Measurements from ENCODE around the gene GPRC5C. TPM values are rescaled to one million over a fixed set of nuclear protein-coding genes. Genes with fewer than 3 reads are reported as not detected.

Gene GPRC5C
- total RNA-seq, 4 donors from 2014 or later = 11.5 to 29.0 (median 16.0) TPM

GRCh38 chr17:74467221-74467951 lies 35.5 kb downstream of the GPRC5C start:
- no peak for DNase-seq (ENCODE audit: low spot score)

GRCh38 chr17:74471341-74471740 lies 39.5 kb downstream of the GPRC5C start:
- DNase-seq (ENCODE audit: low spot score) (no peak), ATAC-seq (ENCODE audit: low FRiP score) (no peak)
- TF ChIP-seq CTCF (IDR thresholded peaks at IDR 0.05) = no peak

More at GRCh38 chr17:74467221-74467951, 35.5 kb downstream of the GPRC5C start:
- TF ChIP-seq CTCF (IDR thresholded peaks at IDR 0.05) = no peak
- no peak for ATAC-seq (ENCODE audit: low FRiP score)

GRCh38 chr17:74472890-74473289 lies 41.0 kb downstream of the GPRC5C start:
- DNase-seq (ENCODE audit: low spot score) (no peak), ATAC-seq (ENCODE audit: low FRiP score) (no peak)
- TF ChIP-seq CTCF (IDR thresholded peaks at IDR 0.05) = no peak

GRCh38 chr17:74473294-74473693 lies 41.4 kb downstream of the GPRC5C start:
- TF ChIP-seq CTCF (IDR thresholded peaks at IDR 0.05) = no peak
- DNase-seq (ENCODE audit: low spot score) (no peak), ATAC-seq (ENCODE audit: low FRiP score) (no peak)

- no peak for TF ChIP-seq CTCF (IDR thresholded peaks at IDR 0.05)
- DNase-seq (ENCODE audit: low spot score) (no peak), ATAC-seq (ENCODE audit: low FRiP score) (no peak)
These were observed 42.3 kb downstream of the GPRC5C start for GRCh38 chr17:74474043-74474792.

GRCh38 chr17:74475189-74475588 lies 43.3 kb downstream of the GPRC5C start:
- no peak for TF ChIP-seq CTCF (IDR thresholded peaks at IDR 0.05)
- ATAC-seq (ENCODE audit: low FRiP score) = no peak
- DNase-seq (ENCODE audit: low spot score) = no peak
